ENCODE results near the gene ACOT7. TPM values are rescaled to one million over a fixed set of nuclear protein-coding genes. Genes with fewer than 3 reads are reported as not detected.

ACOT7 gene
- total RNA-seq, 4 donors from 2014 or later = 23.5 to 50.7 (median 39.0) TPM

DNA sequence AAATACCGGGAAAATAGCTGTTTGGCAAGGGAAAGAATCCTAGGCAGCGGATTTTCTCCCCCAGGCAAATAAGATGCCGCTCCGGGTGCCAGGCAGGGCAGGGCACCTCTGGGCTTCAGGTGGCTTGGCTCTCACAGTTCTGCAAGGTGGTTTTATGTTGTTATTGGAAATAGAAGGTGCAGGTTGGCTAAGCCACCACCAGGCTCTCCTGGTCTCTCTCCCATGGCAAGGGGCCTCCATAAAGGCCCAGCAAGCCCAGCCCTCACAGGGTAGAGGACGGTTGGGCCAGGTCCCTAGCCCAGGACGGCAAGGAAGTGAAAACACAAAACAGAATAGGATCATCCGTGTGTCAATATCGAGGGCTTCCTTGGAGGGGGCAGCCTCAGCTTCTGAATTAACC lies 95.0 kb downstream of the ACOT7 start:
- H3K27me3 ChIP-seq = no peaks in the 10 kb centered on the region
- no peak overlapping the region for H3K4me3 ChIP-seq
- DNase-seq = no peak
- no peak overlapping the region for H3K27ac ChIP-seq
- TF ChIP-seq, protein P1, sequence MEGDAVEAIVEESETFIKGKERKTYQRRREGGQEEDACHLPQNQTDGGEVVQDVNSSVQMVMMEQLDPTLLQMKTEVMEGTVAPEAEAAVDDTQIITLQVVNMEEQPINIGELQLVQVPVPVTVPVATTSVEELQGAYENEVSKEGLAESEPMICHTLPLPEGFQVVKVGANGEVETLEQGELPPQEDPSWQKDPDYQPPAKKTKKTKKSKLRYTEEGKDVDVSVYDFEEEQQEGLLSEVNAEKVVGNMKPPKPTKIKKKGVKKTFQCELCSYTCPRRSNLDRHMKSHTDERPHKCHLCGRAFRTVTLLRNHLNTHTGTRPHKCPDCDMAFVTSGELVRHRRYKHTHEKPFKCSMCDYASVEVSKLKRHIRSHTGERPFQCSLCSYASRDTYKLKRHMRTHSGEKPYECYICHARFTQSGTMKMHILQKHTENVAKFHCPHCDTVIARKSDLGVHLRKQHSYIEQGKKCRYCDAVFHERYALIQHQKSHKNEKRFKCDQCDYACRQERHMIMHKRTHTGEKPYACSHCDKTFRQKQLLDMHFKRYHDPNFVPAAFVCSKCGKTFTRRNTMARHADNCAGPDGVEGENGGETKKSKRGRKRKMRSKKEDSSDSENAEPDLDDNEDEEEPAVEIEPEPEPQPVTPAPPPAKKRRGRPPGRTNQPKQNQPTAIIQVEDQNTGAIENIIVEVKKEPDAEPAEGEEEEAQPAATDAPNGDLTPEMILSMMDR (IDR thresholded peaks at IDR 0.05) = no peak
- TF ChIP-seq POLR2A (IDR thresholded peaks at IDR 0.05) = no peak
- intact Hi-C loops (cut with DNase I) = no loop called here
- H3K36me3 ChIP-seq = peaks cover 0 to 12% (median 0%) of the 10 kb centered on the region in 3 donors
- 84 to 100% methylated on average over 5 to 8 of the region's 8 CpGs for WGBS, 2 donors
- H3K4me1 ChIP-seq = peaks cover 0 to 26% (median 11%) of the 10 kb centered on the region in 3 donors
- H3K9me3 ChIP-seq = no peaks in the 10 kb centered on the region

DNA sequence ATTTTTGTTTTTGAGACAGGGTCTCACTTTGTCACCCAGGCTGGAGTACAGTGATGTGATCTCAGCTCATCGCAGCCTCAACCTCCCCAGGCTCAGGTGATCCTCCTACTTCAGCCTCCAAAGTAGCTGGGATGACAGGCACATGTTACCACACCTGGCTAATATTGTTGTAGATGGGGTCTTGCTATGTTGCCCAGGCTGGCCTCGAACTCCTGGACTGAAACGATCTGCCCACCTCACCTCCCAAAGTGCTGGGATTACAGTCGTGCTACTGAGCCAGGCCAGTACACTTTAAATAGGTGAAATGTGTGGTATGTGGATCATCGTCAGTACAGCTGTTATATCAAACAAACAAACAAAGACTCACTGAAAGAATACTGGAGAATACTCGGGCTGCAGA lies 97.7 kb downstream of the ACOT7 start:
- Histone ChIP-seq H3K9me3 (no peaks in the 10 kb centered on the region), H3K27ac (no peak overlapping the region), H3K4me3 (no peak overlapping the region), H3K4me1 (peaks cover 0 to 18% (median 9%) of the 10 kb centered on the region in 3 donors), H3K27me3 (no peaks in the 10 kb centered on the region), H3K36me3 (peaks cover 0 to 30% (median 0%) of the 10 kb centered on the region in 3 donors)
- no peak for DNase-seq
- WGBS, 2 donors = 87 to 91% methylated on average over 5 of the region's 6 CpGs
- TF ChIP-seq, protein P1 (IDR thresholded peaks at IDR 0.05) = no peak
- TF ChIP-seq POLR2A (IDR thresholded peaks at IDR 0.05) = no peak
- intact Hi-C loops (cut with DNase I) = no loop called here

DNA sequence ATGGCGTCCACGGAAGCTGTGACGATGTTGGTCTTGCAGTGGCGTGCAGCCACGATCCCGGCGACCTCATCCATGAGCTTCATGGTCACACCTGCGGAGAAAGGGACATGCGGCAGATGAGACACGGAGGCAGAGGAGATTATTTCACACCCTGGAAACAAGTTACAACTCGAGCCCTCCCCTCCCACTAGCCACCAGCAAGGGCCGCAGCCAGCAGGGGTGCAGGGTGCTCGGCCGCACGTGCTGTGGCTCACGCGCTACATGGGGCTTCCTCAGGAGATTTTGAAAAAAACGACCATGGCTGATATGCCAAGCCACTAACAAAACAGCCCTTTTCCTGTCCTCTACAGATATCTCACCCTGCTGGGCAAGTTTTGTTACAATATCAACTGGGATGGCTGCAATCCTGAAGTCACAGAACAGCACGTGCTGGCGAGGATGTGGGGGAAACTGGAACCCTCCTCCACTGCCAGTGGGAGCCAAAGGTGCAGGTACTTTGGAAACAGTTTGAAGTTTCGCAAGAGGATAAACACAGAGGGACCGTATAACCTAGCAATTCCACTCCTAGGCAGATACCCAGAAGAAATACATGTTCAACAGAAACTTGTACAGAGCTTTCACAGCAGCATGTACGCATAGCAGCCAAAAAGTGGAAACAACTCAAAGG lies 98.5 kb downstream of the ACOT7 start:
- peaks cover 0 to 9% (median 5%) of the 10 kb centered on the region in 3 donors for H3K4me1 ChIP-seq
- intact Hi-C loops (cut with DNase I) = no loop called here
- 82 to 89% methylated on average over 14 to 17 of the region's 23 CpGs for WGBS, 2 donors
- H3K9me3 ChIP-seq = no peaks in the 10 kb centered on the region
- no peaks in the 10 kb centered on the region for H3K27me3 ChIP-seq
- no peak for DNase-seq
- H3K36me3 ChIP-seq = peaks cover 0 to 30% (median 0%) of the 10 kb centered on the region in 3 donors
- TF ChIP-seq POLR2A (IDR thresholded peaks at IDR 0.05) = no peak
- TF ChIP-seq, protein P1 (IDR thresholded peaks at IDR 0.05) = no peak
- H3K27ac ChIP-seq = no peak overlapping the region
- no peak overlapping the region for H3K4me3 ChIP-seq

DNA sequence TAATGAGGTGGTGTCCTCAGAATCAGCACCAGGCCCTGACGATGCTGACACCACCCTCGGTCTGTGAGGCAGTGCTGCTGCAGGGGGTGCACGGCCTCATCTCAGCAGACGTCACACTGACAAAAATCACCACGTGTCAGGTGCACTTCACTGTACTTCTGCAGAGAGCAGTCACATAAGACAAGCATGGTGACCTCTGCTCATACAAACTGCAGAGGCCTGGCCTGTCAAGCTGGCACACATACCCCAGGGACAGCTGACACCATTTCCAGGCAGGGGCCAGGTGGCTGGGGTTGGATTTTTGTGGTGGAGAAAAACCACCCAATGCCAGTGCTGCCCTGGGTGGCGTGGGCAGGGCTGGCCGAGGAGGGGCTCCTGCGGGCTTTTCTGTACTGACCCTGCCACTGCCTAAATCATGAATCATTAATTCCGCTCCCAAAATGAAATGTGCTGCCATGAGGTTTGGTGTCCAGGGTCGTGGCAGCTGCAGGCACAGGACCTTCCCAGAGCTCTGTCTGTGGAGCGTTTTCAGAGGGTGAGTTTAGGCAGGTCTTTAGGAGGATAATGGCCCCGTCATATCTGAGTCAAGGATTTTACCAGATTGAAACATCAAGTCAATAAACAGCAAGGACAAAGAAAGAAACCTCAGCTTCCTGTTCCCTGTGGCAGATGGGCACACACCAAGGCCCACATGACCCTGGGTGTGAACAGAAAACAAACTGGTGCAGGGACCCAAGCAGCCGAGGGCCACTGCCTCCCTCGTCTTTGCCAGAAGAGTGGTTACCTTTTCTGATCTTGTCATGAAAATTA lies 99.3 kb downstream of the ACOT7 start:
- Histone ChIP-seq H3K27ac (no peak overlapping the region), H3K9me3 (no peaks in the 10 kb centered on the region), H3K36me3 (peaks cover 0 to 30% (median 0%) of the 10 kb centered on the region in 3 donors), H3K27me3 (no peaks in the 10 kb centered on the region), H3K4me3 (no peak overlapping the region), H3K4me1 (peaks cover 0 to 5% (median 2%) of the 10 kb centered on the region in 3 donors)
- intact Hi-C loops (cut with DNase I) = no loop called here
- WGBS, 2 donors = 67 to 89% methylated on average over 6 to 9 of the region's 14 CpGs
- TF ChIP-seq POLR2A (IDR thresholded peaks at IDR 0.05) = no peak
- TF ChIP-seq, protein P1 (IDR thresholded peaks at IDR 0.05) = no peak
- no peak for DNase-seq

DNA sequence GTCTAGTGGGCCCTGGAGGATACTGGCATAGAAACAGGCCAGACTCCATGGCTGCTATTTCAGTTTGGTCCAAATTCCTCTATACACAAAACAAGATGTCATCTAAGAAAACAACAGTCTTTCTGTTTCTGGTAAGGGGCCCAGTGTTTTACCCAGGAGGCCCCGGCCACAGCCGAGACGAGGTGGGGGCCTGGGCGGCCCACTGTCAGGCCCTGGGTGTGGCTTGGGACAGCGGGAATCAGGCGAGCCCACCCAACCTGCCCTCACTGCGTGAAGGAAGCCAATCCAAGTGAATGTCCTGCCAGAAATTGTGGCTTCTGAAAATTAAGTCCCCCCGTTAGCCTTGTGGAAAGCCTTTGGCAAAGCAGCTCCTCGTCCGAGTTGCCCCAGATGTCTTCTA lies 101.5 kb downstream of the ACOT7 start:
- WGBS, 2 donors = 81 to 84% methylated on average over 6 to 8 of the region's 10 CpGs
- TF ChIP-seq POLR2A (IDR thresholded peaks at IDR 0.05) = no peak
- TF ChIP-seq, protein P1 (IDR thresholded peaks at IDR 0.05) = no peak
- no peak overlapping the region for H3K27ac ChIP-seq
- no peaks in the 10 kb centered on the region for H3K9me3 ChIP-seq
- DNase-seq = no peak
- intact Hi-C loops (cut with DNase I) = no loop called here
- H3K36me3 ChIP-seq = peaks cover 0 to 30% (median 0%) of the 10 kb centered on the region in 3 donors
- H3K27me3 ChIP-seq = no peaks in the 10 kb centered on the region
- H3K4me1 ChIP-seq = peaks cover 3 to 24% (median 12%) of the 10 kb centered on the region in 3 donors
- H3K4me3 ChIP-seq = no peak overlapping the region

All from esophagus squamous epithelium (tissue), 5 donors.